Measurements from ENCODE around the gene ITGA11. TPM values are rescaled to one million over a fixed set of nuclear protein-coding genes. Genes with fewer than 3 reads are reported as not detected.

ITGA11 gene
- total RNA-seq, 1 donor from 2014 or later, result 31.4 TPM

DNA sequence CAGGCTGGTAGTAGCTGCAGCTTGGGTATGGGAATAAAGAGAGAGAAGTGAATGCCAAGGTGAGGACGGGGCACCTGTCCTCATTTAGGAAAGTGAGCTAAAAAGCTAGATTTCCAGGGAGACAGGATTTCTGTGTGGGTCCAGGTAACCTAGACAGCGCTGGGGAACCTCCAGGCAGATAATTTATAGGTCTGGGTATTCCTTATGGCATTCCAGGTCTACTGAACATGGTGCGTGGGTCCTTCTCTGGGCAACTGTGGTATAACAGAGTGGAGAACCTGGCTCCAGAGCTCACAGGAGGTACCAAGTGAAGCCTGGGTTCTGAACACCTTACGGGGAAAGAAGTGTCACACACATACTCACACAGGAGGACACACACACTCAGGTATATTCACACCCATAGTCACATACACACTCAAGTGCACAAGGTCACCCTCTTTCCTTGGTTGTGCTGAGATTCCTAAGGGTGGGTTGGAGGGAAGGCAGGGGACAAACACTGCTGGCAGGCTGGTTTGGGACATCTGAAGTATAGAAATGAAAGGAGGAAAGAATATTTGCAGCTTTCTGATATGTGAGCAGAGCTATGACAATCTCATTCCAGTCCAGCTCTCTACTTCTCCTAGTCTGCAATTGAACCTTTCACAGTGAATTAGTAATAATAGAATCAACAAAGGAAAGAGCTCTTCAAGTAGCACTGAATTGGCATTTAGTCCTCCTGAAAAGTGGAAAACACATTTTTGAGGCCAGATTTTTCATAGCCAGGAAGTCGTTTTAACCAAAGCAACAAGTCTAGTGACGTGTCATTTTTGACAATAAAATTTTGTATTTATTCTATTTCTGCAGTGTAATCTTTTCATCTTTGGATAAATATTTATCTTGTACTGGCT is 37.4 kb upstream of the ITGA11 start:
- Histone ChIP-seq H3K27ac (replicated peaks) (no peak overlapping the region), H3K4me3 (no peak overlapping the region), H3K4me1 (no peaks in the 10 kb centered on the region), H3K36me3 (no peaks in the 10 kb centered on the region), H3K9me3 (replicated peaks) (no peaks in the 10 kb centered on the region), H3K27me3 (ENCODE audit: low read depth) (peaks cover 5% of the 10 kb centered on the region)
- intact Hi-C loops (cut with micrococcal nuclease), result no loop called here
- TF ChIP-seq, protein P1, sequence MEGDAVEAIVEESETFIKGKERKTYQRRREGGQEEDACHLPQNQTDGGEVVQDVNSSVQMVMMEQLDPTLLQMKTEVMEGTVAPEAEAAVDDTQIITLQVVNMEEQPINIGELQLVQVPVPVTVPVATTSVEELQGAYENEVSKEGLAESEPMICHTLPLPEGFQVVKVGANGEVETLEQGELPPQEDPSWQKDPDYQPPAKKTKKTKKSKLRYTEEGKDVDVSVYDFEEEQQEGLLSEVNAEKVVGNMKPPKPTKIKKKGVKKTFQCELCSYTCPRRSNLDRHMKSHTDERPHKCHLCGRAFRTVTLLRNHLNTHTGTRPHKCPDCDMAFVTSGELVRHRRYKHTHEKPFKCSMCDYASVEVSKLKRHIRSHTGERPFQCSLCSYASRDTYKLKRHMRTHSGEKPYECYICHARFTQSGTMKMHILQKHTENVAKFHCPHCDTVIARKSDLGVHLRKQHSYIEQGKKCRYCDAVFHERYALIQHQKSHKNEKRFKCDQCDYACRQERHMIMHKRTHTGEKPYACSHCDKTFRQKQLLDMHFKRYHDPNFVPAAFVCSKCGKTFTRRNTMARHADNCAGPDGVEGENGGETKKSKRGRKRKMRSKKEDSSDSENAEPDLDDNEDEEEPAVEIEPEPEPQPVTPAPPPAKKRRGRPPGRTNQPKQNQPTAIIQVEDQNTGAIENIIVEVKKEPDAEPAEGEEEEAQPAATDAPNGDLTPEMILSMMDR (IDR thresholded peaks at IDR 0.05; ENCODE audit: borderline replicate concordance), result no peak
- no peak for DNase-seq

DNA sequence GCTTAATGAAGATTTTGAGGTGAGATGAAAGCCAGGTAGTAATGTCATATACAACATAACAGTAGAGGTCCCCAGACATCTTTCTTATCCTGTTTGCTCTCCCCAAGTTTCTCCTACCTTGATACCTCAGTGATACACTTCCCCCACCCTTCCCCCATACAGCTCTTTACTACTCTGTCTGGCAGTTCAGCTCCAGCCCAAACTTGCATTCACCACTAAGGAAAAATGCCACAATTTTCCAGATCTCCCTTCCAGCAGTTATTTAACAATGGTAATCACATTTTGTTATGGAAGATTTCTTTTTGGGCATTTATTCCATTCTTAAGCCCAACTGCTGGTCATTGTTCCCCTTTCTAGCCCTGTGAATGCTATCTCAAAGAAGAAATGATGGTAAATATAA is 34.9 kb upstream of the ITGA11 start:
- Histone ChIP-seq H3K4me3 (no peak overlapping the region), H3K4me1 (no peaks in the 10 kb centered on the region), H3K27me3 (ENCODE audit: low read depth) (peaks cover 13% of the 10 kb centered on the region), H3K36me3 (no peaks in the 10 kb centered on the region), H3K27ac (replicated peaks) (no peak overlapping the region), H3K9me3 (replicated peaks) (no peaks in the 10 kb centered on the region)
- intact Hi-C loops (cut with micrococcal nuclease), result no loop called here
- no peak for DNase-seq
- TF ChIP-seq, protein P1 (IDR thresholded peaks at IDR 0.05; ENCODE audit: borderline replicate concordance), result no peak

DNA sequence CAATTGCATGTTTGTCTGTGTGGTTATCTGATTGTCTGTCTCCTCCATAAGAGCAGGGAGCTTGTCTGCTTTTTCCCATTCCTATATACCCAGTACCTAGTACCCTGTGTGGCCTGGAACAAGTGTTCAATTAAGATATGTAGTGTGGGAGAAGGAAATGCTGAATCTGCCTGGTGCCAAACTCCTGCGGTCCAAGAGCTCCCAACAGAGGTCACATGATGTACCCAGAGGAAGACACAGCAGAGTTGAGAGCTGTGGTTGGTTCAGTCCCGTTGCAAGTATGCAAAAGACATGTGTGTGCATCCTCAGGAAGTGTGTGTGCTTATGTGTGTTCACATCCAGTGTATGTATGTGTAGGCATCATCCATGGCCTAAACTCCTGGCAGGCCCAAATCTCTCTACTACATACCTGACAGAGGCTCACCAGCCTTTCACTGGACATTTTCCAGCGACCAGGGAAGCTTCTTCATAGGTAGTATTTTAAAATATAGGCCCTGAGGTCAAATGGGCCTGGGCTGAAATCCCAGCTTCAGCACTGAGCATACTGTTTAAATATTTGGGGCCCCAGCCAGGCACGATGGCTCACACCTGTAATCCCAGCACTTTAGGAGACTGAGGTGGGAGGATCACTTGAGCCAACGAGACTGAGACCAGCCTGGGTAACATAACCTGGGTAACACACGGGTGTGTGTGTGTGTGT is 34.0 kb upstream of the ITGA11 start:
- Histone ChIP-seq H3K27me3 (ENCODE audit: low read depth) (peaks cover 20% of the 10 kb centered on the region), H3K4me3 (no peak overlapping the region), H3K9me3 (replicated peaks) (no peaks in the 10 kb centered on the region), H3K27ac (replicated peaks) (no peak overlapping the region), H3K36me3 (no peaks in the 10 kb centered on the region), H3K4me1 (no peaks in the 10 kb centered on the region)
- TF ChIP-seq, protein P1 (IDR thresholded peaks at IDR 0.05; ENCODE audit: borderline replicate concordance), result no peak
- intact Hi-C loops (cut with micrococcal nuclease), result no loop called here
- DNase-seq, result no peak

DNA sequence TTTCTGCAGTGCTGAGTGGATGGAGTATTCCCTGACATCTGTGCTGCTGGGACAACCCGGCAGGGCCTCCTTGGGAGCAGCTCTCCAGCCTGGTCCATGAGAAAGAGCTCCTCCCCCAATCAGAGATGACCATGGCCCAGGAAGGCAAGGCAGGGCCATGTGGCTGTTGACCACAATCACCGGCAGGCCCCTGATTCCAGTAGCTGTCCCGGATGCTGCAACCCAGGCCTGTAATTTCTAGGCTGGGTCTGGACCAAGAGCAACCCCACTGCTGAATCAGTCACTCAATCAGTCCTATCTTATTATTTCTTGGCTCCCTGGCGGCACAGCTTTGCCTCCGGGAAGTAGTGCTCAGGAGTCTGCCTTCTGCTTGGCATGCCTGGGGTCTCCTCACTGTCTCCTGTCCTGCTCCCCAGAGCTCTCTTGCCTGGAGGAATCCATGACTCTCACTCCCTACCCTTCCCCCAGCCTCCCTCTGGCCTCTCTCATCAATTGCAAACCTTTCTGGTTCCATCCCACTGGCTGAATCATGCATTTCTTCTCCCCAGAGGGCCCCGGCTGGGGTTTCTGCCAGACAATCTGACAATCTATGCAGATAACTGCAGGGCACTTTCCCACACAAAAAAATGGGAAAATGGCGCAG is 32.6 kb upstream of the ITGA11 start:
- H3K4me1 ChIP-seq, result no peaks in the 10 kb centered on the region
- H3K27me3 ChIP-seq (ENCODE audit: low read depth), result peaks cover 25% of the 10 kb centered on the region
- H3K9me3 ChIP-seq (replicated peaks), result peaks cover 6% of the 10 kb centered on the region
- intact Hi-C loops (cut with micrococcal nuclease), result no loop called here
- no peak overlapping the region for H3K27ac ChIP-seq (replicated peaks)
- DNase-seq, result no peak
- H3K36me3 ChIP-seq, result no peaks in the 10 kb centered on the region
- TF ChIP-seq, protein P1 (IDR thresholded peaks at IDR 0.05; ENCODE audit: borderline replicate concordance), result no peak
- no peak overlapping the region for H3K4me3 ChIP-seq

DNA sequence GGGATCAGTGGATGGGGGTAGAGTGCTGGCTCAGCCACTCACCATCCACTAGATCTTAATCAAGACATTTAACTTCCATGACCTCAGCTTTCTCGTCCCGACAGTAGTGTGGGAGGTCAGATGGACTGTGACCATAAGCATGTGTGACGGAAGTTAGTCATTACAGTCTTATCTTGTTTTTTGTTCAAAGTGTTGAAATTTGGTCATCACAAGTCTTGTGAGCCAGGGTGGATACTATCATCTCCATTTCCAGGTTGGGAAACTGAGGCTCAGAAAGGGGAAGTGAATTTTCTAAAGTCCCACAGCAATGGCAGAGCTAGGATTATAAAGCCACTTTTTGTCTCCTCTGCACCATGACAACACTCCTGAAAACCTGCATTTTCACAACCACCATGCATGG is 32.0 kb upstream of the ITGA11 start:
- no peak overlapping the region for H3K4me3 ChIP-seq
- H3K36me3 ChIP-seq, result no peaks in the 10 kb centered on the region
- peaks cover 6% of the 10 kb centered on the region for H3K9me3 ChIP-seq (replicated peaks)
- peaks cover 25% of the 10 kb centered on the region for H3K27me3 ChIP-seq (ENCODE audit: low read depth)
- H3K4me1 ChIP-seq, result no peaks in the 10 kb centered on the region
- TF ChIP-seq, protein P1 (IDR thresholded peaks at IDR 0.05; ENCODE audit: borderline replicate concordance), result no peak
- no peak for DNase-seq
- H3K27ac ChIP-seq (replicated peaks), result no peak overlapping the region
- intact Hi-C loops (cut with micrococcal nuclease), result no loop called here

Data from left ventricle myocardium inferior (tissue), 1 donor.